ENCODE measurements around the gene RNF31.
"Not testable (repeated sequence)": the region's sequence is repeated elsewhere in the genome, so short reads cannot be mapped to it uniquely, and the experiment has no call there.

The RNF31 gene

DNA sequence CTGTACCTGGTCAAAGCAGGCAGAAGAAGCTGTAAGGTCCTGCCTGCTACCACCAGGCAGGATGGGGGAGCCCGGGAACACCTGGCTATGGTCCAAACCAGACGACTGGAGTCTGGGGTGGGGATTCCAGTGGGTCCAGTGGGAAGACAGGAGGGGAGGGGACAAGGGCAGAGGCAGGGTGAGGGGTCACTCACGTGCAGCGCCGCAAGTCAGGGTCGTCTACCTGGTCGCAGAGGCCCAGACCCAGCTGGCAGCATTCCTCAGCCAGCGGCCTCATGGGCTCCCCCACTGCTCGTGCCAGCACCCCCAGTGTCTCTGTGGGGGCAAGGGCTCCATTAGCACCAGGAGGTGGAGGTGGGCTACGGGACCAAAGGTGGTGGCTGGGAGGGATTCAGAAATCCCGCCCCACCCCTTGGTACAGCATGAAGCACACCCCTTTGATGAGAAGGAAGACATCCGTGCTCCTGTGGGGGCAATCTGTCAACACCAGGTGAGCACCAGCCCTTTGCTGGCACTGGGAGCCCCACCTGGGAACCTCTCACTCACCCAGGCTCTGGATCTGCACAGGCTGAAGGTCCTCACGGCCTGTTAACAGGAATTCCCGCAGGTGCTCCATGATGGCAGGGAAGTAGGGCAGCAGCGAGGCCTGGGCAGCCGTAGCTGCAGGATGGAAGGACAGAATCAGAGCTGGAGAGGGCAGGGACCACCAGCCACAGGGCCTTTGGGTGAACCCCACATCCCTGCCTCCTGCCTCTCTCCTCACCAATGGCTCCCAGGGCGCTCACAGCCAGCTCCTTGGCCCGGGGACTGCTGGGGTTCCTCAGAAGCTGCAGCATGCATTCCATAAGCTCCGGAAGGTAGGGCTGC, 37.0 kb downstream of the RNF31 start:
- no peak for DNase-seq

DNA sequence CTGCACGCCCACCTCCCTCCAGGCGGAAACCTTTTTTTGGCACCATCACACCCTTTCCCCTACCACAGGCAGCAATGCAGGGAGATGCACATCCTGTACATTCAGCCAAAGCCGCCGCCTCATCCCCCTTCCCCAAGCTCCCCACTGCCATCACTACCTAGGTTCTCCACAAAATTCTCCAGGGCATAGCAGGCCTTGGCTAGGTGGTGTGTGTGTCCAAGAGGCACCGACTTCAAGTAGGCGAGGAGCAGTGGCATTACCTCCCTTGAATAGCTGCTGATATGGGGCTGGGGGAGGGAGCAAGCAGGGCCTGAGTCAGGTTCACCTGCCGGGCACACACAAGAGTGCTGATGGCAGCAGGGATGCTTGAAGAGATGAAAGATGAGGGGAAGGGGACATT, 37.7 kb downstream of the RNF31 start:
- DNase-seq: no peak

DNA sequence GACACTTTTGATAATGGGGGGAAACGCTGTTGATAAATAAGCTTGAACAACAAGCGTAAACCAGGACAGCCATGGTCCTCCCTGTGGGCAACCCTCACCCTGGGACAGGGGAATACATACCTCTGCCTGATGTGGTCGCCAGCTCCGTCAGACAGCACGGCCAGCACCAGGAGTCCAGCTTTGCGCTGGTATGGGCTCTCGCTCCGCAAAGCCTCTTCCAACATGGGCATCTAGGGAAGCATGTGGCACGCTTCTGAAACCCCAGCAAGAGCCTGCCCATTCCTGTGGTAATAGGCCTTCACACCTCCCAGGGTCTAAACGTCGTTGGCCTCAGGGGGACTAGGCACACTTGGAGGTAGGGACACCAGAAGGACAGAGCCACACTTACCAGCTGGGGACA, 38.4 kb downstream of the RNF31 start:
- no peak for DNase-seq

DNA sequence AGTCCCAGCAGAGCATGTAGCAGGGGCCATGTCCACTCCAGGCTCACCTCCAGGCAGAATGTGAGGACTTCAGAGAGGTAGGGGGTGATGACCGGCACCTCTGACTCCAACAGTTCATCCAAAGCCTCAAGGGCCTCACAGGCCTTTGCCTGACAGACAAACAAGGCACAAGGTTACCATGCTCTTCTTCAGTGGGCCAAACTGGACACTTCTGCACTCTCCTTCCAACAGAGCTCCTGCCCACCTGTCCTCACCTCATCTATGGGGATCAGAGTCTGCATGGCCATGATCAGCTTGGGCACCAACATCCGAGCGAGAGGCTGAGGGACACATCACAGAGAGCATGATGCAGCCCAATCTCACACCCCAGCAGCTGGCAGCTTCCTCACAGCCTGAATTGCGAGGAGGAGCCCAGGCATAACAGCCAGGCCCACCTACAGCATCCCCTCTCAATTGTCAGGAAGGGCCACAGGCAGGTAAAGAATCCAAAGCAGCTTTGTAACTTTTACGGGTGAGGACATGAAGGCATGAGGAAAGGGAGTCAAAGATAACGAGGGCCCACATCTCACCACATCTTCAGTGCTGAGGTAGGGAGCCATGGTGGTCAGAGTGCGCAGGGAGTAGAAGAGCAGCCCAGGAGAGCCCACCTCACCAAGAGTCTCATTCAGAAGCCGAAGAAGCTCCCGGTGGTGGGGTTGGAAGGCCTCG, 39.7 kb downstream of the RNF31 start:
- no peak for DNase-seq

DNA sequence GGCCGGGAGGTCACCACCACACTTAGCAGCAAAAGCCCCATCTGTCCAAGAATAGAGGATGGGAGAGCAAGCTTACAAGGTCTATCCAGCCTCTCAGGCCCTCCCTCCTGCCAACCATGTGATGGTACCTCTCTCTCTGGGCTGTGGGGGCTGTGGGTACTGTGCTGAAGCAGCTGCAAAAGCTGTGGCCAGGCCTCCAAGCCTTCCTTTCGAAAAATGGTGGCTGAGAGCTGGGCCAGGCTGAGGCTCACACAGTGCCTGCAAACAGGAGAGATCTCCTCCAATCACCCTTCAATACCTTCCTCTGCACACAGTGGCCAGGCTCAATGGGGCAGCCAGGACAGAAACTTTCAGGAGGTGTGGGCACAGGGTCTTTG, 40.2 kb downstream of the RNF31 start:
- DNase-seq: no peak

DNA sequence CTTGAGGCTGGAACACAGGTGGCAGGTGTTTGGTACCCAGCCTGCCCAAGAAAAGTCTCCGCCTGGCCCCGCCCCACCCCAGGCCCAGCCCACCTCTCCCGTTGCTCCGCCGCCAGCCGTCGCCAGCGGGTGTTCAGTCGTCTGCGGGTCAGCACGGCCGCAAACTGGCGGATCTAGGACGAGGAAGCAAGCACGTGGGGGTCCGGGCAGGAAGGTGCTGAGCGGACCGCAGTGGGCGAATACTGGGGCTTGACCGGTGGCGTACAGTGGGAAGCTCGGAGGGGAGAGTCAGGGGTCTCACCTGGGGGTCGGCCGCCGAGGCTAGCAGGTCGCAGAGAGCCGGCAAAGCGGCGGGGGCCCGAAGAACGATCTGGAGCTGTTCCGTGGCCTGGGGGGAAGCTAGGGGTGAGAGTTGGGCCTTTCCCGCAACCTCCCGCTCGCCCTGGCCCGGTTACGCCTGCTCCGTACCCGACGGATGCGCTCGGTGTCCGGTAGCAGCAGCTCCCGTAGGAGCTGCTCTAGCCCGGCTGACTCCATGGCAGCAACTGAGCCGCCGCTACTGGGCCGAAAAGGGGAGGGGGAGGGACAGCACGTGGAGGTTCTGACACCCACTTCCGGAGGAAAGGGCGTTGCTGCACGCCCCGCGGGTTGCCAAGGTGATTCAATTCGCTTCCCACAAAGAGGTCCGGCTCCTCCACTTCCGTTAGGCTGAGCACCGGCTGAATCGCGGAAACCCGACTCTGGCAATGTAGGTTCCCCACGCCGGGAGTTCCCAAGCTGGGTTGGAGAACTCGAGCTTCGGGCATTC, 41.2 kb downstream of the RNF31 start, which contains the start of gene IPO4:
IPO4 (minus strand) TSS at position 566 of the 808 bp plus-strand sequence; CDS start at position 537, 29 bp downstream.
- DNase-seq: peak; percentile 94

DNA sequence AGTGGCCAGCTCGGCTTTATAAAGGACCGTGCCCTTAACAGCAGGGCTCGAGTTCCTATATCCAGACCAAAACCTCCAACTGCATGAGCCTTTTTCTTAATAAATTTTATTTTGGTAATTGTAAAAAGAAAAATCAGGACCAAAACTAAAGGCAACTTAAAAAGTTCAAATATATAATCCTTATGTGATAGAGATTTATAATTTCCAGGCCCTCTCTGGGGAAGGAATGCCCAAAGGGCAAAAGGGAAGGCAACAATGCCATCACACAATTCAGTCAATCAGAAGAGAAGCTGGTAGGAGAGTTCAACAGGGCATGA, 41.7 kb downstream of the RNF31 start:
- no peak for DNase-seq

DNA sequence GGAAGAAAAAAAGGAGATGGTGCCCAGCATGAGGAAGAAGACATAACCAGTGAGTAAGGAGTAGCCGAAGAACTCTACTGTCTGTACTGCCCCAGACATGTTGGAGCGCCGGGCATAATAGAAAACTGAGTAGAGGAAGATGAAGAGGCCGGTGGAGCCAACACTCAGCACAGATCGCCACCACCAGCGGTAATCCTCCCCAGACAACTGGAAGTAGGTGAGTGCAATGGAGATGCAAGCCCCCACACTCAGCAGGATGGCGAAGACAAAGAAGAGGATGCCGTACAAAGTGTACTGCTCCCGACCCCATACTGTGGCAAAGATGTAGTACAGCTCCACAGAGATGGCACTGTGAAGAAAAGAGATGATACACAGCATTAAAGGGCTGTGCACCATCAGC, 42.2 kb downstream of the RNF31 start:
- DNase-seq: no peak

DNA sequence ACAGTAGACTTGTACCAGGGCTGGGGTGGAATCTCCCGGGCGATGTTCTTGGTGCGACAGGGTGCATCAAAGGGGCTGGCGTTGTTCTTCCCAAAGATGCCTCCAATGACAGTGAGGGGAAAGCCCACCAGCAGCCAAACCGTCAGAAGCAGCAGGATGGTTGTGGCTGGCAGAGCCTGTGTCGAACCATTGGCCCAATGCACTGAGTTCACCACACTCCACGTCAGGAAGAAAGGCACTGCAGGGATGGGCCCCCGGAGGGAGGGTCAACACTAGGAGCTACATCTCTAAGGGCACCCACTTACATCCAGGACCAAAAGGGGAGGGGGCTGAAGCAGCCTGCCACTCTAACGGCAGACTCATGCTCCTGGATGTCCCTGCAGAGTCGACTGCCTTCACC, 43.1 kb downstream of the RNF31 start:
- no peak for DNase-seq

DNA sequence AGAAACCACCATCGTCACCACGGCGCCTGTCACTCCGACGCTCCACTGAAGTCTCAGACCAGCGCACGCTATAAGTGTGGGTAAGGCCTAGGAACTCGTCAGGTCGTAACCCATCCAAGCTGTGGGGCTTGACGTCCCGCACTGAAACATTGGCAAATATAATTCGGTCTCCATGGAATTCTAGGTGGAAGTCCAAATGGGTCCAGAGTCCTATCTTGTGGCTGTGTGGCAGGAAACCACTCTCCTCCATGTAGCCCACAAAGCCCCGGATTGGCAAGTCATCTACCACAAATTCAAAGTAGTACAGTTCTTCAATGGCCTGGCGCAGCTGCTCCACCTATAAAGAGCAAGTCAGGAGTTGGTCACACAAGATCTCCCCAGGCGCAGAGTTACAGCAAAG, 45.6 kb downstream of the RNF31 start:
- no peak for DNase-seq

DNA sequence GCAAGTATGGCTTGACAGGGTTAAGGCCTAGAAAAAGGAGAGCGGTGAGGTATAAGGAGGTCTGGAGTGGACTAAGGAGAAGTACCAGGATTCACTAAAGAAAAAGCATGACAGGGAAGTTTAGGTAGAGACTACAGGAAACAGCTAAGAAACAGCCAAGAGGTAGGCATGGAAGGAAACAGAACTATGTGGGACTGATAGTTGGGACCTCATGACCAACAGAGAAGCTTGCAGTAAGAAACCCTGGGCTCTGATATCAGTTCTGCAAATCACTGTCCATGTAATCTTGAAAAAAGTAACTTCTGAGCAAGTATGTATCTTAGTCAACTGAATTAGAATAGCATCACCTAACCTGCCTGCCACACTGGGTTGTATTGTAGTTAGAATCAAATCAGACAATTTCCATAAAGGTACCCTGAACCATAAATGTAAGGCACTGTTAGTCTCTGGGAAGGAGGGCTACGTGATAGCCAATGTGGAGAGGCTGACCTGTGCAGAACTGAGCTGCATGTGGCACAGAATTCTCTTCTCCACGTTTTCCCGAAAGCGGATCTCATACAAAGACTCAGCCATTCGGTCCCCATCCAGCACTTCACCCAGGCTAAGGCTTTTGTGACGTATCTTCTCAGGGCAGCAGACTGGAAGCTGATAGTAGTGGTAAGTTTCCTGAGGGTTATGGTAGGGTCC, 47.0 kb downstream of the RNF31 start:
- DNase-seq: no peak

DNA sequence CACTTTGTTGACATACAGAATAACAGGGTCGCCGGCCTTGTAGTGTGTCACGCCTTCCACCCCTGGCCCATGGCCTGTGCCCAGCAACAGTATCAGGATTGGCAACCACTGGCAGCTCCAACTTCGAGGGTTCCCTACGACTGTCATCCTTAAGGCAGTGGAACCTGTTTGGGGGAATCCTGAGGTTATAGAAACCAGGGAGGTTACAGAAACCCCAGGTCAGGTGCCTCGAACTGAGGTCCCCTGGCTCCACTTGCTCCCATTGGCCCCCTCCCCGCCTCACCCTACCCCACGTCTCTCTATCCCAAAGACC, 47.5 kb downstream of the RNF31 start:
- DNase-seq: no peak

DNA sequence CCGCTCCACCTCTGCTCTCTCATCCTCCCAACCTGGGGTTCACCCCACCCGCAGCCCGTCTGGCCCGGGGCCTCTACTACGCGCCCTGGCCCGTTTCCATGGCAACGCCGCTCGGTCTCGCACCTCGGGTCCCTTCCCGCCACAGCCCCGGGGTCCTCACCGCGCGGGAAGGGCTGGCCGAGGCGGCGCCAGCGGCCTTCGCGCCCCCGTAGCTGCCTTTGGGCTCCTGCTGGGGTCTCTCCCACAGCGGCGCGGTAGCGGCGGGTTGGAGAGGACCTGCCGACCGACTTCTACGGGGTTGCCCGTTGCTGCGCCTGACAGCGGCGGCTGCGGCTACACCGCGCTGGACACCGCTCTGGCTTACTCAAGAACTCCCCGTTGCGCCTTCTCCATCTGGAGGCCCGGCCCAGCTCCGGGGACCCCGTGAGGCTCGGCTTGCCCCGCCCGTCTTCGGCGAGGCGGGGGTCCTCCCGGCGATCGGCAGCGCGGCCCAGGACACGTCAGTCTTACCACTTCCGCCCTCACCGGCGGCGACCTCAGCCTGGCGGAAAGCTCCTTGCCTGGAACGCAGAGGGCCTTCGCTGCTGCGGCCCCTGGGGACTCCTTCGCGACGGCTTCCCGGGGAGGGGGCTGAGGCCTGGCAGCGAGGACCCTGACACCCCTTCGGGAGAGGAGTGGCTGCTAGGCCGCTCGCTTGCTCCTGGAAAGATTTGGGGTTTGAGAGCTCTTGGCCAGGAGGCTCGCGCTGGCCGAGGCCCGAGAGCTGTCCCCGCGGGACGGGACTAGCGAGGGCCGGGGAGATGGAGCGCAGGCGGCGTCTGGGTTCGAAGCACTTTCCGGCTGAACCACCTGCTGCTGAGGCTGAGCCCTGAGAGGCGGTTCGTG, 48.1 kb downstream of the RNF31 start, which contains the start of gene TM9SF1:
TM9SF1 (minus strand) TSS at position 256 of the 885 bp plus-strand sequence. CDS start 422 bp downstream, outside the sequence.
- DNase-seq: peak; percentile 83

DNA sequence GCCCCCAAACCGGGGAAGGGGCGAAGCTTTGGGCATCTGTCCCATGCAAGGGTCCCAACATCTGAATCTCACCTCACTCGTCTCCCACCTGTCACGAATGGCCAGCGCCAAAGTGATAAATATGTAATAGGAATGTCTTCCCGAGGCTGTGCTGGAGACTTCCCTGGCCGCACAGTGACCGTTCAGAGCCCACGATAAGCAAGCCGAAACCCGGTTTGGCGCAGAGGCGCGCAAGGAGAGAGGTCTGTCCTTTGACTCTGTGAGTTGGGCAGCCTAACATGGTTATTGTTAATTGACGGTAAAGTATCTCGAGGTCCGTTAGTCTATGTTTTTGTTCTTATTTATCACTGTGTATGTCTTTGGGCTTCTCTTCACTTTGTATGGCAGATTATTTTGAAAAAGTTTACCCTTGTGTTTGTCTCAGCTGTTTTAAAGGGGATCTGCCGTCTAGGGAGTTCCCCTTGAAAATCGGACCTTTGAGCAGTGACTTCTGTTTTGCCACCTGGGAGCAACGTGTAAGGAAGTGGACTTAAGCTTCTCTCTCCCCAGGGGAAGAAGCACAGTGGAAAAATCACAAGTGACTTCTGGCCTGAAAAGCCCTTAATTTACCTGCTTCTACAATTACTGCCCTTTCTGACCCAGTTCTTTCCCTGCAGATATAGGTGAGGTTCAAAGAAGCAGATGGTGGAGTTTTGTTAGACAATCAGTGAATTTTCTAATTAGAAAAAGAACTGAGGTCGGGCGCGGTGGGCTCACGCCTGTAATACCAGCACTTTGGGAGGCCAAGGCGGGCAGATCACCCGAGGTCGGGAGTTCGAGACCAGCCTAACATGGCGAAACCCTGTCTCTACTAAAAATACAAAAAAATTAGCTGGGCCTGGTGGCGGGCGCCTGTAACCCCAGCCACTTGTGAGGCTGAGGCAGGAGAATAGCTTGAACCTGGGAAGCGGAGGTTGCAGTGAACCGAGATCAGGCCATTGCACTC, 49.1 kb downstream of the RNF31 start:
- no peak for DNase-seq

DNA sequence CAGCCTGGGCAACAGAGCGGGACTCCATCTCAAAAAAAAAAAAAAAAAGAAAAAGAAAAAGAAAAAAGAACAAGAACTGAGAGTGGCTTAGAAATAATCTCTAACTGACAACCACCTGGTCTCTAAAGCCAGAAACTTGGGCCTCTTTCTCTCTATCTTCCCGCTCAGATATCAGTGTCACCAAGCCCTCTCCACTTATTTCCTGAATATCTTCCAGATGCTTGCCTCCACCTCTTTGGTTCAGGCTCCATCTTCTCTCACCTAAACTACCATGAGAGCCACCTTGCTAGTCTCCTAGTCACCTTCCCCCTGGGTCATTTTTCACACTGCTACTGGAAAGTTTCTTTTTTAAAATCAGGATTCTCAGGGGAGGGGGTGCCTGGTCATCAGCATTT, 49.8 kb downstream of the RNF31 start:
- no peak for DNase-seq

DNA sequence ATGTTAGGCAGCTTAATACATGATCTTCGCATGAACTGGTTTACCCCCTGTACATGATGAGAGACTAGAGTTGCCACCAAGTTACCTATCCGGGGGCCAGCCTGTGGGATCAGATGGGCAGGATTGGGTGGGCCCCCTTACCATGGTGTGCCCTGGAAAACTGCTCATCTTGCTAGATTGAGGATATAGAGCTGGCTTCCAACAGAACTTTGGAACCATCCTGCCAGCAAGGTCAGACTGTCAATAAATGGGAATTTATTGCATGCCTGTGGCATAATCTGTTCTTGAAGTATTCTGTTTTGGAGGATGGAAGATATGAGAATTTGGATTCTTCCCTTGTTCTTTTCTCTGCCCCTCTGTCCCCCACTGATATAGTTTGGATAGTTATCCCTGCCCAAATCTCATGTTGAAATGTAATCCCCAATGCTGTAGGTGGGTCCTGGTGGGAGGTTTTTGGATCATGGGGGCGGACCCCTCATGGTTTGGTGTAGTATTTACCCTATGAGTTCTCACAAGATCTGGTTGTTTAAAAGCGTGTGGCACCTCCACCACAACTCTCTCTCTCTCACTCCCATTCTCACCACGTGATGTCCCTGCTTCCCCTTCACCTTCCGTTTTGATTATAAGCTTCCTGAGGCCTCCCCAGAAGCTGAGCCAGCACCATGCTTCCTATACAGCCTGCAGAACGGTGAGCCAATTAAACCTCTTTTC, 51.7 kb downstream of the RNF31 start:
- DNase-seq: no peak

DNA sequence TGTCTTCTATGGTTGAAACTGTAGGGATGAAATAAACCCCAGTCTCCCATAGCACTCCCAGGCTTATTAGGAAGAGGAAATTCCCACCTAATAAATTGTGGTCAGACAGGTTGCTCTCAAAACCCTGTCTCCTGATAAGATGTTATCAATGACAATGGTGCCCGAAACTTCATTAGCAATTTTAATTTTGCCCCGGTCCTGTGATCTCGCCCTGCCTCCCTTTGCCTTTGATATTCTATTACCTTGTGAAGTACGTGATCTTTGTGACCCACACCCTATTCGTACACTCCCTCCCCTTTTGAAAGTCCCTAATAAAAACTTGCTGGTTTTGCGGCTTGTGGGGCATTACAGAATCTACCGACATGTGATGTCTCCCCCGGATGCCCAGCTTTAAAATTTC, 55.2 kb downstream of the RNF31 start:
- not testable (repeated sequence) for DNase-seq

DNA sequence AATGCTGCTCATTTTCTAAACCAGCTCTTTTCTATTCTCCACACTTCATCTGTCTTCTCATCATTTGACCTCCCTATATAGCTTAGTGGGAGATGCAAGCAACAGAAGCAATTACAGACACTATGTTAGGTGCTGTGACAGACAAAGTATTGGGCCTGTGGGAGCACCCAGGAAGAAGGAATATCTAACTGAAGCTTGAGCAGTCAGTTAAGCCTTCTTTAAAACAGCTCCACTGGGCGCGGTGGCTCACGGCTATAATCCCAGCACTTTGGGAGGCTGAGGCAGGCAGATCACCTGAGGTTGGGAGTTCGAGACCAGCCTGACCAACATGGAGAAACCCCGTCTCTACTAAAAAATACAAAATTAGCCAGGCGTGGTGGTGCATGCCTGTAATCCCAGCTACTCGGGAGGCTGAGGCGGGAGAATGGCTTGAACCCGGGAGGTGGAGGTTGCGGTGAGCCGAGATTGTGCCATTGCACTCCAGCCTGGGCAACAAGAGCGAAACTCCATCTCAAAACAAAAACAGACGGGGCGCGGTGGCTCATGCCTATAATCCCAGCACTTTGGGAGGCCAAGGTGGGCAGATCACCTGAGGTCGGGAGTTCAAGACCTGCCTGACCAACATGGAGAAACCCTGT, 56.1 kb downstream of the RNF31 start:
- not testable (repeated sequence) for DNase-seq

All from activated CD4-positive, alpha-beta T cell treated with anti-CD3 and anti-CD28 coated beads for 1 hour (primary cell).